NCI-H1930 (cell line): ENCODE results near the gene ACOXL.

Source experiments
- DNase-seq, 2 experiments: peaks; one replicate each; lab custom pipeline; 2025; lab: John Stamatoyannopoulos, UW

Gene ACOXL

GRCh38 chr2:111162718-111163331, 430.5 kb downstream of the ACOXL start:
- DNase-seq, result no peak

GRCh38 chr2:111164078-111164477, 431.7 kb downstream of the ACOXL start:
- DNase-seq, result no peak

- DNase-seq, result no peak
Measured at GRCh38 chr2:111165084-111165483, 432.7 kb downstream of the ACOXL start.

GRCh38 chr2:111166115-111166514, 433.7 kb downstream of the ACOXL start:
- no peak for DNase-seq

GRCh38 chr2:111167076-111167862, 434.9 kb downstream of the ACOXL start:
- no peak for DNase-seq

GRCh38 chr2:111167863-111168162, 435.4 kb downstream of the ACOXL start:
- DNase-seq, result no peak
